WTC11 (cell line): ENCODE measurements around the gene TTC28. TPM values are rescaled to one million over a fixed set of nuclear protein-coding genes. Genes with fewer than 3 reads are reported as not detected.

ENCODE experiments used
- ATAC-seq: fragments of 200-7000 bp; cut with Tn5 transposase; 2 replicates; pipeline ENCODE4 v1.10.0; 2021; ENCODE audit warnings: mild to moderate bottlenecking, moderate library complexity
- CTCF ChIA-PET: fragments of 300-600 bp; sonication (Branson Sonifier 250); formaldehyde crosslinking; loops from one replicate; lab custom pipeline; 2021; ENCODE audit warnings: antibody characterized with exemption; lab: Charles Lee
- POLR2A ChIA-PET: fragments of 350-600 bp; sonication (Branson Sonifier 250); formaldehyde crosslinking; loops from one replicate; lab custom pipeline; 2021; ENCODE audit warnings: antibody characterized with exemption; lab: Charles Lee
- DNase-seq: peaks from one replicate; pipeline ENCODE4 v3.0.0; 2021; ENCODE audit warnings: low spot score
- H3K27ac Mint-ChIP-seq: 2 replicates; pipeline ENCODE4 v1.8.0; 2021; ENCODE audit warnings: mixed read lengths
- H3K27me3 Mint-ChIP-seq: 2 replicates; pipeline ENCODE4 v1.8.0; 2021; ENCODE audit warnings: low read depth, mild to moderate bottlenecking, moderate library complexity, mixed read lengths
- H3K36me3 Mint-ChIP-seq: 2 replicates; pipeline ENCODE4 v1.8.0; 2021; ENCODE audit warnings: mixed read lengths
- H3K4me1 Mint-ChIP-seq: 2 replicates; pipeline ENCODE4 v1.8.0; 2022; ENCODE audit warnings: mixed read lengths
- H3K4me3 Mint-ChIP-seq: 2 replicates; pipeline ENCODE4 v1.8.0; 2021; ENCODE audit warnings: mild to moderate bottlenecking, moderate library complexity, mixed read lengths
- H3K9me3 Mint-ChIP-seq: 2 replicates; pipeline ENCODE4 v1.8.0; 2021; ENCODE audit warnings: mixed read lengths
- ATF1 ChIP-seq: sonication (generic); formaldehyde crosslinking; IDR thresholded peaks from 2 replicates; pipeline ENCODE4 v1.8.1; 2023; ENCODE audit warnings: mild to moderate bottlenecking, moderate library complexity, missing genetic modification reagents
- ATF6 ChIP-seq: sonication (generic); formaldehyde crosslinking; IDR thresholded peaks from 2 replicates; pipeline ENCODE4 v1.8.1; 2023; ENCODE audit warnings: mild to moderate bottlenecking, missing genetic modification reagents
- CTCF ChIP-seq: fragments of 200-600 bp; IDR thresholded peaks from 2 replicates; pipeline ENCODE4 v1.8.0; 2022; ENCODE audit warnings: antibody characterized with exemption
- E2F4 ChIP-seq: sonication (generic); formaldehyde crosslinking; IDR thresholded peaks from 2 replicates; pipeline ENCODE4 v1.8.1; 2022; ENCODE audit warnings: low read depth, mild to moderate bottlenecking, moderate library complexity, missing genetic modification reagents, borderline replicate concordance
- ELF4 ChIP-seq: sonication (generic); formaldehyde crosslinking; IDR thresholded peaks from 2 replicates; pipeline ENCODE4 v1.8.1; 2022; ENCODE audit warnings: low read depth, mild to moderate bottlenecking, moderate library complexity, missing genetic modification reagents
- ESRRA ChIP-seq: sonication (generic); formaldehyde crosslinking; IDR thresholded peaks from 2 replicates; pipeline ENCODE4 v1.8.1; 2022; ENCODE audit warnings: mild to moderate bottlenecking, missing genetic modification reagents, borderline replicate concordance
- ETV6 ChIP-seq: sonication (generic); formaldehyde crosslinking; IDR thresholded peaks from 2 replicates; pipeline ENCODE4 v1.8.1; 2022; ENCODE audit warnings: mild to moderate bottlenecking, missing genetic modification reagents
- FOXJ3 ChIP-seq: sonication (generic); formaldehyde crosslinking; IDR thresholded peaks from 2 replicates; pipeline ENCODE4 v1.9.0; 2021; ENCODE audit warnings: missing genetic modification reagents, mild to moderate bottlenecking, borderline replicate concordance
- FOXP1 ChIP-seq: sonication (generic); formaldehyde crosslinking; IDR thresholded peaks from 2 replicates; pipeline ENCODE4 v1.8.0; 2022; ENCODE audit warnings: missing genetic modification reagents, mild to moderate bottlenecking, moderate library complexity, borderline replicate concordance
- HMGA2 ChIP-seq: fragments of 250-450 bp; sonication (Bioruptor Pico); IDR thresholded peaks from 2 replicates; pipeline ENCODE4 v1.4.0; 2021; ENCODE audit warnings: mild to moderate bottlenecking, moderate library complexity
- IRF2 ChIP-seq: sonication (generic); formaldehyde crosslinking; IDR thresholded peaks from 2 replicates; pipeline ENCODE4 v1.8.0; 2022; ENCODE audit warnings: low read depth, missing genetic modification reagents, borderline replicate concordance
- KAT7 ChIP-seq: sonication (generic); formaldehyde crosslinking; IDR thresholded peaks from 2 replicates; pipeline ENCODE4 v1.8.1; 2023; ENCODE audit warnings: missing genetic modification reagents, mild to moderate bottlenecking, borderline replicate concordance
- MLX ChIP-seq: sonication (generic); formaldehyde crosslinking; IDR thresholded peaks from 2 replicates; pipeline ENCODE4 v1.8.1; 2023; ENCODE audit warnings: mild to moderate bottlenecking, missing genetic modification reagents, moderate library complexity
- NFATC4 ChIP-seq: fragments of 250-450 bp; sonication (Bioruptor Pico); IDR thresholded peaks from 2 replicates; pipeline ENCODE4 v1.9.0; 2021; ENCODE audit warnings: mild to moderate bottlenecking
- OVOL2 ChIP-seq: fragments of 250-450 bp; sonication (Bioruptor Pico); IDR thresholded peaks from 2 replicates; pipeline ENCODE4 v1.9.0; 2021; ENCODE audit warnings: mild to moderate bottlenecking, borderline replicate concordance
- TEAD1 ChIP-seq: sonication (generic); formaldehyde crosslinking; IDR thresholded peaks from 2 replicates; pipeline ENCODE4 v1.8.0; 2022; ENCODE audit warnings: mild to moderate bottlenecking, missing genetic modification reagents
- ZBTB21 ChIP-seq: sonication (generic); formaldehyde crosslinking; IDR thresholded peaks from 2 replicates; pipeline ENCODE4 v1.8.1; 2023; ENCODE audit warnings: mild to moderate bottlenecking, missing genetic modification reagents, borderline replicate concordance
- ZBTB43 ChIP-seq: sonication (generic); formaldehyde crosslinking; IDR thresholded peaks from 2 replicates; pipeline ENCODE4 v1.8.1; 2023; ENCODE audit warnings: mild to moderate bottlenecking, missing genetic modification reagents
- ZMAT4 ChIP-seq: fragments of 250-450 bp; sonication (Bioruptor Pico); IDR thresholded peaks from 2 replicates; pipeline ENCODE4 v1.9.0; 2021; ENCODE audit warnings: mild to moderate bottlenecking
- ZNF219 ChIP-seq: sonication (generic); formaldehyde crosslinking; IDR thresholded peaks from 2 replicates; pipeline ENCODE4 v1.8.0; 2023; ENCODE audit warnings: missing genetic modification reagents, mild to moderate bottlenecking, borderline replicate concordance
- ZNF396 ChIP-seq: fragments of 250-450 bp; sonication (Bioruptor Pico); IDR thresholded peaks from 2 replicates; pipeline ENCODE4 v1.8.0; 2021; ENCODE audit warnings: mild to moderate bottlenecking, moderate library complexity, borderline replicate concordance
- ZNF423 ChIP-seq: fragments of 250-450 bp; sonication (Bioruptor Pico); IDR thresholded peaks from 2 replicates; pipeline ENCODE4 v2.1.2; 2022; ENCODE audit warnings: mild to moderate bottlenecking, moderate library complexity
- ZNF425 ChIP-seq: fragments of 250-450 bp; sonication (Bioruptor Pico); conservative IDR thresholded peaks from 2 replicates; pipeline ENCODE4 v1.9.0; 2021; ENCODE audit warnings: mild to moderate bottlenecking
- ZSCAN18 ChIP-seq: fragments of 250-450 bp; sonication (Bioruptor Pico); IDR thresholded peaks from 2 replicates; pipeline ENCODE4 v2.1.2; 2022; ENCODE audit warnings: mild to moderate bottlenecking, moderate library complexity
- total RNA-seq: library from RNA; stranded (reverse); gene quantifications from 3 replicates; pipeline ENCODE4 v1.2.3, GENCODE V29; 2021

The TTC28 gene
- total RNA-seq, 1 experiment from 2014 or later = 13.0 TPM

- H3K4me3 Mint-ChIP-seq = no peak overlapping the region
- no peaks in the 10 kb centered on the region for H3K9me3 Mint-ChIP-seq
- ChIA-PET POLR2A (interaction anchor here (0.7 kb wide), 1 partner anchor 1500 kb away, joined by 5 read pairs; no protein-coding TSS in a partner anchor), CTCF (no interaction called here)
- TF ChIP-seq ATF1 (CRISPR knock-in tag) (no peak), IRF2 (CRISPR knock-in tag) (no peak), ETV6 (CRISPR knock-in tag) (no peak), ZNF396 (CRISPR knock-in tag) (no peak), ZSCAN18 (CRISPR knock-in tag) (no peak), FOXP1 (CRISPR knock-in tag) (no peak), ZMAT4 (no peak), NFATC4 (CRISPR knock-in tag) (no peak), FOXJ3 (CRISPR knock-in tag) (no peak), HMGA2 (no peak), ESRRA (CRISPR knock-in tag) (no peak), MLX (CRISPR knock-in tag) (no peak), ZNF219 (CRISPR knock-in tag) (no peak), TEAD1 (CRISPR knock-in tag) (no peak), E2F4 (no peak)
- DNase-seq (no peak), ATAC-seq (no peak)
- H3K4me1 Mint-ChIP-seq = no peaks in the 10 kb centered on the region
- no peaks in the 10 kb centered on the region for H3K27me3 Mint-ChIP-seq
- H3K36me3 Mint-ChIP-seq = no peaks in the 10 kb centered on the region
- H3K27ac Mint-ChIP-seq = no peak overlapping the region
Measured at GRCh38 chr22:28072066-28072465, 607.6 kb downstream of the TTC28 start.

- no peaks in the 10 kb centered on the region for H3K4me1 Mint-ChIP-seq
- DNase-seq = no peak
- no peak overlapping the region for H3K27ac Mint-ChIP-seq
- H3K36me3 Mint-ChIP-seq = no peaks in the 10 kb centered on the region
- H3K27me3 Mint-ChIP-seq = no peaks in the 10 kb centered on the region
- H3K9me3 Mint-ChIP-seq = no peaks in the 10 kb centered on the region
- no peak overlapping the region for H3K4me3 Mint-ChIP-seq
- ChIA-PET CTCF (interaction anchor here (2.4 kb wide), 1 partner anchor 48 kb away, joined by 7 read pairs; no protein-coding TSS in a partner anchor), POLR2A (no interaction called here)
- no peak for ATAC-seq
- TF ChIP-seq ZBTB21 (CRISPR knock-in tag) = no peak
- TF ChIP-seq OVOL2 (CRISPR knock-in tag) = no peak
- TF ChIP-seq ZBTB43 = no peak
- no peak for TF ChIP-seq CTCF
- TF ChIP-seq ELF4 (CRISPR knock-in tag) = no peak
- no peak for TF ChIP-seq ATF6 (CRISPR knock-in tag)
- TF ChIP-seq ZNF423 = no peak
- TF ChIP-seq IRF2 (CRISPR knock-in tag) = no peak
- TF ChIP-seq KAT7 (CRISPR knock-in tag) = no peak
- no peak for TF ChIP-seq ESRRA (CRISPR knock-in tag)
- TF ChIP-seq ZNF425 (CRISPR knock-in tag) = no peak
Measured at GRCh38 chr22:28068826-28069225, 610.8 kb downstream of the TTC28 start.
